Measurements from ENCODE around the gene KCNA10.

The KCNA10 gene

GRCh38 chr1:110535985-110536384 is 17.0 kb upstream of the KCNA10 start:
- no peak overlapping the region for H3K27ac ChIP-seq
- H3K4me3 ChIP-seq (ENCODE audit: low read depth in 1 of 2, low read length in 1 of 2): no peak overlapping the region
- no peaks in the 10 kb centered on the region for H3K4me1 ChIP-seq (ENCODE audit: control insufficient read depth in 1 of 2, insufficient read depth in 1 of 2, low read depth in 1 of 2, low read length in 1 of 2)
- no peak for TF ChIP-seq CTCF (IDR thresholded peaks at IDR 0.05)
- H3K27me3 ChIP-seq: peaks cover 13% of the 10 kb centered on the region
- H3K9me3 ChIP-seq: no peaks in the 10 kb centered on the region
- no peaks in the 10 kb centered on the region for H3K36me3 ChIP-seq

GRCh38 chr1:110533230-110533629 is 14.3 kb upstream of the KCNA10 start:
- no peak for TF ChIP-seq CTCF (IDR thresholded peaks at IDR 0.05)
- no peaks in the 10 kb centered on the region for H3K4me1 ChIP-seq (ENCODE audit: control insufficient read depth in 1 of 2, insufficient read depth in 1 of 2, low read depth in 1 of 2, low read length in 1 of 2)
- H3K9me3 ChIP-seq: no peaks in the 10 kb centered on the region
- no peak overlapping the region for H3K4me3 ChIP-seq (ENCODE audit: low read depth in 1 of 2, low read length in 1 of 2)
- H3K27ac ChIP-seq: no peak overlapping the region
- peaks cover 35% of the 10 kb centered on the region for H3K27me3 ChIP-seq
- H3K36me3 ChIP-seq: no peaks in the 10 kb centered on the region

- no peaks in the 10 kb centered on the region for H3K9me3 ChIP-seq
- no peak overlapping the region for H3K27ac ChIP-seq
- no peaks in the 10 kb centered on the region for H3K36me3 ChIP-seq
- no peaks in the 10 kb centered on the region for H3K4me1 ChIP-seq (ENCODE audit: control insufficient read depth in 1 of 2, insufficient read depth in 1 of 2, low read depth in 1 of 2, low read length in 1 of 2)
- no peak for TF ChIP-seq CTCF (IDR thresholded peaks at IDR 0.05)
- peaks cover 57% of the 10 kb centered on the region for H3K27me3 ChIP-seq
- H3K4me3 ChIP-seq (ENCODE audit: low read depth in 1 of 2, low read length in 1 of 2): no peak overlapping the region
Observed at GRCh38 chr1:110529011-110529410, 10.0 kb upstream of the KCNA10 start.

- H3K9me3 ChIP-seq: no peaks in the 10 kb centered on the region
- H3K4me1 ChIP-seq (ENCODE audit: control insufficient read depth in 1 of 2, insufficient read depth in 1 of 2, low read depth in 1 of 2, low read length in 1 of 2): no peaks in the 10 kb centered on the region
- H3K36me3 ChIP-seq: no peaks in the 10 kb centered on the region
- H3K27me3 ChIP-seq: peaks cover 69% of the 10 kb centered on the region
- no peak overlapping the region for H3K4me3 ChIP-seq (ENCODE audit: low read depth in 1 of 2, low read length in 1 of 2)
- no peak for TF ChIP-seq CTCF (IDR thresholded peaks at IDR 0.05)
- H3K27ac ChIP-seq: no peak overlapping the region
Observed at GRCh38 chr1:110526201-110526780, 7.3 kb upstream of the KCNA10 start.

- Histone ChIP-seq H3K9me3 (no peaks in the 10 kb centered on the region), H3K36me3 (no peaks in the 10 kb centered on the region), H3K4me3 (ENCODE audit: low read depth in 1 of 2, low read length in 1 of 2) (no peak overlapping the region), H3K4me1 (ENCODE audit: control insufficient read depth in 1 of 2, insufficient read depth in 1 of 2, low read depth in 1 of 2, low read length in 1 of 2) (no peaks in the 10 kb centered on the region), H3K27ac (no peak overlapping the region), H3K27me3 (peaks cover 65% of the 10 kb centered on the region)
- no peak for TF ChIP-seq CTCF (IDR thresholded peaks at IDR 0.05)
Observed at GRCh38 chr1:110525249-110525595, 6.2 kb upstream of the KCNA10 start.
